NOMO-1 treated with dmso at 0.1 percent for 144 hours (cell line): ENCODE measurements around the gene IFFO2.
"Not testable (repeated sequence)": the region's sequence is repeated elsewhere in the genome, so short reads cannot be mapped to it uniquely, and the experiment has no call there.

Experiments
- DNase-seq: peaks from one replicate; lab custom pipeline; 2025; ENCODE audit not compliant: unreplicated experiment; lab: John Stamatoyannopoulos, UW

IFFO2 gene

GRCh38 chr1:18900303-18900841, 56.1 kb downstream of the IFFO2 start:
- DNase-seq = no peak

GRCh38 chr1:18899363-18900049, 57.0 kb downstream of the IFFO2 start:
- no peak for DNase-seq

GRCh38 chr1:18898567-18898966, 57.9 kb downstream of the IFFO2 start:
- DNase-seq = no peak

- DNase-seq = no peak
Observed at GRCh38 chr1:18895317-18895716, 61.2 kb downstream of the IFFO2 start.

GRCh38 chr1:18893120-18893519, 63.4 kb downstream of the IFFO2 start:
- DNase-seq = no peak

GRCh38 chr1:18891858-18892257, 64.6 kb downstream of the IFFO2 start:
- DNase-seq = not testable (repeated sequence)

- no peak for DNase-seq
Observed at GRCh38 chr1:18891426-18891780, 65.1 kb downstream of the IFFO2 start.

GRCh38 chr1:18890706-18891425, 65.6 kb downstream of the IFFO2 start:
- no peak for DNase-seq

- DNase-seq = no peak
Observed at GRCh38 chr1:18886003-18886335, 70.5 kb downstream of the IFFO2 start.

- DNase-seq = no peak
Observed at GRCh38 chr1:18885311-18886002, 71.0 kb downstream of the IFFO2 start.

- DNase-seq = no peak
Observed at GRCh38 chr1:18884727-18885126, 71.7 kb downstream of the IFFO2 start.

GRCh38 chr1:18884419-18884717, 72.1 kb downstream of the IFFO2 start:
- no peak for DNase-seq

- no peak for DNase-seq
Observed at GRCh38 chr1:18883636-18884418, 72.6 kb downstream of the IFFO2 start.

GRCh38 chr1:18883079-18883478, 73.4 kb downstream of the IFFO2 start:
- no peak for DNase-seq

GRCh38 chr1:18882486-18882885, 74.0 kb downstream of the IFFO2 start:
- no peak for DNase-seq

- no peak for DNase-seq
Observed at GRCh38 chr1:18881642-18882431, 74.6 kb downstream of the IFFO2 start.

GRCh38 chr1:18881164-18881563, 75.3 kb downstream of the IFFO2 start:
- no peak for DNase-seq

GRCh38 chr1:18880585-18880984, 75.9 kb downstream of the IFFO2 start:
- no peak for DNase-seq

- no peak for DNase-seq
Observed at GRCh38 chr1:18879791-18880309, 76.6 kb downstream of the IFFO2 start.

GRCh38 chr1:18879215-18879790, 77.2 kb downstream of the IFFO2 start:
- DNase-seq = no peak
